Esophagus (tissue), 2 donors: Measurements from ENCODE around the gene ARHGAP4. TPM values are rescaled to one million over a fixed set of nuclear protein-coding genes. Genes with fewer than 3 reads are reported as not detected.

Source experiments
- H3K27ac ChIP-seq, 2 donors: one replicate each; pipeline ENCODE4 v1.5.1; 2013; ENCODE audit warnings: low read depth in 2 of 2, mild to moderate bottlenecking in 2 of 2, inconsistent platforms in 1 of 2, low read length in 1 of 2, moderate library complexity in 1 of 2
- H3K27me3 ChIP-seq, 2 donors: one replicate each; pipeline ENCODE4 v1.6.1; 2013; ENCODE audit warnings: low read length in 2 of 2, control low read depth in 1 of 2, mild to moderate bottlenecking in 1 of 2; ENCODE audit not compliant: insufficient read depth in 2 of 2, control insufficient read depth in 1 of 2
- H3K36me3 ChIP-seq, 2 donors: one replicate each; pipeline ENCODE4 v1.6.1; 2013; ENCODE audit warnings: low read length in 1 of 2; ENCODE audit not compliant: control insufficient read depth in 2 of 2, insufficient read depth in 2 of 2
- H3K4me1 ChIP-seq, 2 donors: one replicate each; pipeline ENCODE4 v1.6.1; 2013; ENCODE audit warnings: low read length in 1 of 2; ENCODE audit not compliant: control insufficient read depth in 2 of 2, insufficient read depth in 2 of 2
- H3K4me3 ChIP-seq, 2 donors: one replicate each; pipeline ENCODE4 v1.5.1; 2013; ENCODE audit warnings: low read length in 2 of 2, mild to moderate bottlenecking in 2 of 2, low read depth in 1 of 2, moderate library complexity in 1 of 2
- H3K9me3 ChIP-seq, 2 donors: one replicate each; pipeline ENCODE4 v1.6.1; 2013; ENCODE audit warnings: mild to moderate bottlenecking in 2 of 2, low read depth in 1 of 2, low read length in 1 of 2, moderate library complexity in 1 of 2; ENCODE audit not compliant: control insufficient read depth in 2 of 2, insufficient read depth in 1 of 2
- WGBS, 2 donors: extraction: QIAGEN DNeasy Blood & Tissue Kit; methylation state at CpG; one replicate each; pipeline ENCODE4 v1.1.7; 2013; 5-methylcytosine and 5-hydroxymethylcytosine counted together
- polyA plus RNA-seq, 2 donors: library from polyadenylated mRNA; stranded (reverse); fragments of 200-250 nt; gene quantifications; one replicate each; pipeline ENCODE4 v1.2.3, GENCODE V29; 2013
- donor health status: healthy with polysubstance abuse.
- donor health status: Bipolar disorder and iron deficiency.

ARHGAP4 gene
- polyA plus RNA-seq, 2 donors, result 10.6 to 23.4 TPM

DNA sequence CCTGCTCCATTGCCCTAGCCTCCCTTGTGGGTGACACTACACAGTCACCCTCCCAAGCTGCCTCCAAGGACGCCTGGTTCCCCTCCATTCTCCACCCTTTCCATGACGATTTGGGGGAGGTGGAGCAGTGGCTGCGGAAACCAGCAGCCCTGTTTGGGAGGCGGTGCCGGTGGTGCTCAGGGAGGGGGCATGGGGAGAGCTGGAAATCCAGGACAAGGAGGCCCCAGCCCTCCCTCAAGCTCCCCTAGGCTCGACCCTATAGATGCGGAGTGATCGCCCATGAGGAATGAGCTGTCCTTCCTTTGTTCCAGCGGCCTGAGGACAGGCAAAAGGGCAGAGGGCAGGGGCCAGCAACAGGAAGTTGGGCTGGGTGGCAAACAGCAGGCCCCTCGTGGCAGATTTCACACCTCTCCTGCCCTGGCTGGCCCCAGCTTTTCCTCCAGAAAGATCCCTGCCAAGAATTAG lies 22.0 kb upstream of the ARHGAP4 start:
- Histone ChIP-seq H3K27me3 (no peaks in the 10 kb centered on the region), H3K4me1 (no peaks in the 10 kb centered on the region), H3K27ac (peak overlapping the region; percentile 22 to 54), H3K9me3 (no peaks in the 10 kb centered on the region), H3K36me3 (peaks cover 10 to 38% of the 10 kb centered on the region in 2 donors), H3K4me3 (no peak overlapping the region)
- WGBS, 2 donors, result 66 to 76% methylated on average over 10 of the region's 10 CpGs

DNA sequence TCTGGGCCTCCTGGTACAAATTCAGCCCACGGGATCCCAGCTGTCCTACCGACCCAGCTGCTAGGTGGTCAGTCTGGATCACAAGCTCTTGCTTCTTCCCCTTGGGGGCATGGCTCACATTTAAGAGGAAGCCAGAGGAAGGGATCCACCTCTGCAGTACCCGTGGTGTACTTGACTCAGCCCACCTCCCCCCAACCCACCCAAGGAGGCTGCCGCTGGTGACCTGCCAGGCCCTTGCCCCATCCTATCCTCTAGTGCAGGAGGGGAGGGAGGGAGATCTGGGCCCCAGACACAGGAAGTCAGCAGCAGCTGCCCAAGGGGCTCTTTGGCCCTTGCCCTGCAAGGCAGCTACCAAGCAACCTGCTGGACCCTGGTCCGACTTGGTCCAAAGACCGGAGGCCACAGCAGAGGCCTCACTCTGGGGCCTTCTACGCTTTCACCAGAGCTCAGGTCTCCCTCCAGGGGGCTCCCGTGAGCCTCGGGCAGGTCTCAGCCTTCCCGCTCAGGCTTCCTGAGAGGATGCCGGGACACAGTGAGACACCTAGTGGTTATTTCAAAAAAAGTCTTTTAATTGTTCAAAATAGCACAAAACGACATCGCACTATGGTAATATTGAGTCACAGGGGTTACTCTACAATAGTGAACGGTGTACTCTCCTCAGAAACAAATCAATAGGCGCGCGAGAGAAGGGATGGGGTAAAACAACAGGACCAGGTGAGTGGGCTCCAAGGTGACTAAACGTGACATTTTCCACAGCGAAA lies 21.1 kb upstream of the ARHGAP4 start:
- Histone ChIP-seq H3K27me3 (no peaks in the 10 kb centered on the region), H3K4me3 (no peak overlapping the region), H3K9me3 (no peaks in the 10 kb centered on the region), H3K4me1 (no peaks in the 10 kb centered on the region), H3K27ac (peak overlapping the region in 1 of 2 donors; percentile 54), H3K36me3 (peaks cover 8 to 30% of the 10 kb centered on the region in 2 donors)
- 27 to 50% methylated on average over 19 of the region's 19 CpGs for WGBS, 2 donors

DNA sequence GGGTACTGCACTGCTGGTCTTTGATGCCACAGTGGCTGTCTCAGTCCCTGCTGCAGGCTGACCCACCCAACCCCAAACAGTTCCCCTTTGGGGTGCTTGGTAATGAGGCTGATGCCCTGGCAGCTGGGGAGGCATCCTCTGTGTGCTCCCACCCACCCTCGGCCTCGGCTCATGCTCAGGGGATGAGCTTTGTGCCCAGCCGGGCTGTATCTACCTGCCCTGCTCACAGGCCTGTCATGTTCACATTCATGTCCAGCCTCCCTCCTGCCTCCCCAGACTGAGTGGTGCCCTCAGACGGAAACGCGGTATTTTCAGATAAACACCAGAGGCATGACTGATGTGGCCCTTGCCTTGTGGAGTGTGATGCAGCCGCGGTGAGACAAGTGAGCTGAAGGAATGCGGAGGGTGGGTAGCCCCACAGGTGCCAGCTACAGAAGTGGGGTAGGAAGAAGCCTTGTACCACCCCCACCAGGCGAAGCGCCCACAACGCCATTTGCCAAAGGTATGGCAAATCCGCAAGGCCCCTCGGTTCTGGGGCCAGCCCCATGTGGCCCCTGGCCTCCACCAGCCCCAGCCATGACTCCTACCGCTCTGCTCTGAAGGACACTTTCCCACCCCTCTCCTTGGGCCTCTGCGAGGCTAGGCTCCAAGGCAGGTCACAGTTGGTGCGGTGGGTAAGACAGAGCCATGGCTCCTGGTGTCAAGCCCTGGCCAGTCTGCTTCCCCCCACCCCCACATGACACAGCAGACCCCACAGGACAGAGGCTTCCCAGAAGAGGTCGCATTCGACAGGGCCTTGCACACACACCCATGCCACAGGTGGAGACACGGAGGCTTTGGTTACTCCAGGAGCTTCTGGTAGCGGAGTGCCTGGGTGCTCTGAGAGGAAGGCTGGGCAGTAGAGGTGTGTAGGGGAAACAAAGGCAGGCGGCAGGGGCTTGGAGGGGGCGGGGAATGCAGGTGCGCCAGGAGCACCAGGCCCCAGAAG lies 20.2 kb upstream of the ARHGAP4 start:
- Histone ChIP-seq H3K27me3 (no peaks in the 10 kb centered on the region), H3K27ac (no peak overlapping the region), H3K4me1 (no peaks in the 10 kb centered on the region), H3K36me3 (peaks cover 8 to 22% of the 10 kb centered on the region in 2 donors), H3K4me3 (no peak overlapping the region), H3K9me3 (no peaks in the 10 kb centered on the region)
- 79 to 87% methylated on average over 23 to 24 of the region's 24 CpGs for WGBS, 2 donors

DNA sequence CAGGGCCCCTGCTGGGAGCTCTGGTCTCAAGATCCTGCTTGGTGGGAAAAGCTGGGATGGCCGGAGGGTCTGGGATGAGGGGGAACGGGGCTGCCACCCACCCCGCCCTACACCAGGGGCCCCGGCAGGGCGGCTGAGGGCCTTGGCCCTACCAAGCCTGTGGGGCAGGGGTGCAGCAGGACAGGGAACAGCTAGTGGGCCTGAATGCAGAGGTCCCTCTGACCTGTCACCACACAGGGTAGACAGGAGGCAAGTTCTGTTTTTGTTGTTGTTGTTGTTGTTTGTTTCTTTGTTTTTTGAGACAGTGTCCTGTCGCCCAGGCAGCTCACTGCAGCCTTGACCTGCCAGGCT lies 18.7 kb upstream of the ARHGAP4 start:
- Histone ChIP-seq H3K27ac (no peak overlapping the region), H3K27me3 (no peaks in the 10 kb centered on the region), H3K4me1 (no peaks in the 10 kb centered on the region), H3K9me3 (no peaks in the 10 kb centered on the region), H3K36me3 (peaks cover 0 to 10% of the 10 kb centered on the region in 2 donors), H3K4me3 (no peak overlapping the region)
- WGBS, 2 donors, result 61 to 66% methylated on average over 6 of the region's 6 CpGs

DNA sequence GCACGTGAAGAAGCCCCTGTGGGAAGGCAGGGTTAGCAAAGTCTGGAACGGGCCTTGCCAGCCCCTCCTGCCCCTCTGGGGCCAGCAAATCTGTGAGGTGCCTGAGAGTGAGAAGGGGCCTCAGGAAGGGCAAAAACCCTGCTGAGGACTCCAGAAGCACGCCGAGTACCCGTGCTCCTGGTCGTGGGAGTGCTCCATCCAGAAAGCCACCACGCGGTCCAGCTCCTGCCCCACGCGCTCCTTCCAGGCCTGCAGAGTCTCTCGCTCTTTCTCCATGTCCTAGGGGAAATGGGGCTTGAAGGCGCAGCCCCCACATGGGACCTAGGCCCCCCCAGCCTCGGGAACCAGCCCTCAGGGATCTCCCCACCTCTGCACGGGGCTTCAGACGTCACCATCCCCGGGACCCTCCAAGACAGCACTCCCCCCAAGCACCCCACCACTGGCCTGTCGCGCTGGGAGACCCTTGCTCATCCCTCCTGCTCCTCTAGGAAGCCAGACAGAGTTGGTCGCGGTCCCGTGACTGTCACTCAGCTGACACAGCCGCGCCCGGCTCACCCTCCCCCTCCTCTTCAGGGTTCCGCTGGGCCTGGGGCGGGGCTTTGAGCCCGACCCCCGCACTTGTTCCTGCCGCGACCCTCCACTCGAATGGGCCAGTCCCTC lies 18.2 kb upstream of the ARHGAP4 start, which contains the start of gene RENBP:
RENBP (minus strand) TSS at position 504 of the 660 bp plus-strand sequence; CDS start at position 471, 33 bp downstream.
- H3K27ac ChIP-seq, result no peak within 1 kb of the TSS
- no peaks in the 10 kb centered on the region for H3K9me3 ChIP-seq
- peak within 1 kb of the TSS in 1 of 2 donors; percentile 15 for H3K4me3 ChIP-seq
- no peaks in the 10 kb centered on the region for H3K27me3 ChIP-seq
- WGBS, 2 donors, result 29 to 35% methylated on average over 28 to 31 of the region's 31 CpGs
- no peaks in the 10 kb centered on the region for H3K4me1 ChIP-seq
- peaks cover 0 to 5% of the 10 kb centered on the region in 2 donors for H3K36me3 ChIP-seq

DNA sequence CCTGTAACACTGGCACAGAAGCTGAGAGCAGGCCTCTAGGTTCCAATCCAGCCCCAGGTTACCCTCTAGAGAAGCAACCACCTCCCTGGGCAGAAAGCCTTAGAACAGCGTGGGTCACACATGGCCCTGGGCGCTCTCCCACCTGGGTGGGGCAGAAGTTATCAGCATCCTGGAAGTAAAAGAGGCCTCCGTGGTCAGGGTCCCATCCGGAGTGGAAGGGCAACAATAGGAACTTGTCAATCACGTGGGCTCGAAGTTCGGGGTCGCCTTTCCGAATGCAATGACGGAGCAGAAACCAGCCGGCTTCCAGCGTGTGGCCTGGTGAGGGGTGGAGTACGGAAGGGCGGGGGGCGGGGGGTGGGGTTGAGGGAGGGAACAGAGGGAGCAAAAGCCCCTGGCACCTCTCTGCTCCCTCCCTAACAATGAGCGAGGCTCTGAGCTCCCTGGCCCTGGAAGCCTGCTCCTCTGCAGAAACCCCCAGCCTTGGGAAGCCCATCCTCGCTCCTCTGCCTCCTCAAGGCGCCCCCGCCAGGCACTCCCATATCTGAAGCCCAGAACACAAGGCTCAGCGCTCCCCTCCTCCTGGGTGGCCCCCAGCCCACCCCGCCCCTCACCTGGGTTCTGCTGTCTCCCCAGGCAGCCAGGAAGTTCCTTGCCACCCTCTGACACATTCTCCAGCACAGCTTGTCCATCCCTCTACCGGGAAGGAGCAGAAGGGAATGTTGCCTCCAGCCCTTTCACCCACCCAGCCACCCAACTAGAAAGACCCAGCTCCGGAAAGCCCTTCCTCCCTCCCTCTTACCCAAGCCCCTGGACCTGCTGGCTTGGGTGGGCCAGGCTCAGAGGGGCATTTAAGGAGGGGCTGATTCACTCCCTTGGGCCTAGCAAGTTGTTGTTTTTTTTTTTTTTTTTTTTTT lies 15.5 kb upstream of the ARHGAP4 start:
- H3K4me1 ChIP-seq, result no peaks in the 10 kb centered on the region
- H3K27ac ChIP-seq, result no peak overlapping the region
- no peak overlapping the region for H3K4me3 ChIP-seq
- no peaks in the 10 kb centered on the region for H3K36me3 ChIP-seq
- WGBS, 2 donors, result 38 to 47% methylated on average over 23 of the region's 23 CpGs
- H3K9me3 ChIP-seq, result no peaks in the 10 kb centered on the region
- H3K27me3 ChIP-seq, result no peaks in the 10 kb centered on the region

DNA sequence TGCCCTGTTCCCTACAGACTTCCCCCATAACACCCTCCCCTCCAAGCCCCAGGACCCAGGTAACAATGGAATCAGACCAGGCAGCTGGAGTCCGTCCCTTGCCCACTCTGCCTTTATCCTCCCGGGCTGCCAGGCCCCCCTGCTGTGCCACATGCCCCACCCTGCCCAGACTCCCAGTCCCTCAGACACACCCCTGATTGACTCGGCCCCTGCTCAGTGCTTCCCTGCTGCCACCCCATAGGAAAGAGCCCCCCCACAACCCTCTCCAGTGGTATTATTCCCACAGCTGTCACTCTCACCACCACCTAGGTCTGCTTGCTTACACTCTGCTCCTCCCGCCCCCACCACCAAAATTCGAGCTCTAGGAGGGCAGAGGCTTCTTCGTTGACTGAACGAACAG lies 13.5 kb upstream of the ARHGAP4 start:
- peaks cover 0 to 4% of the 10 kb centered on the region in 2 donors for H3K4me1 ChIP-seq
- no peak overlapping the region for H3K27ac ChIP-seq
- WGBS, 2 donors, result 61 to 68% methylated on average over 7 of the region's 7 CpGs
- no peaks in the 10 kb centered on the region for H3K27me3 ChIP-seq
- H3K4me3 ChIP-seq, result no peak overlapping the region
- H3K36me3 ChIP-seq, result no peaks in the 10 kb centered on the region
- no peaks in the 10 kb centered on the region for H3K9me3 ChIP-seq

DNA sequence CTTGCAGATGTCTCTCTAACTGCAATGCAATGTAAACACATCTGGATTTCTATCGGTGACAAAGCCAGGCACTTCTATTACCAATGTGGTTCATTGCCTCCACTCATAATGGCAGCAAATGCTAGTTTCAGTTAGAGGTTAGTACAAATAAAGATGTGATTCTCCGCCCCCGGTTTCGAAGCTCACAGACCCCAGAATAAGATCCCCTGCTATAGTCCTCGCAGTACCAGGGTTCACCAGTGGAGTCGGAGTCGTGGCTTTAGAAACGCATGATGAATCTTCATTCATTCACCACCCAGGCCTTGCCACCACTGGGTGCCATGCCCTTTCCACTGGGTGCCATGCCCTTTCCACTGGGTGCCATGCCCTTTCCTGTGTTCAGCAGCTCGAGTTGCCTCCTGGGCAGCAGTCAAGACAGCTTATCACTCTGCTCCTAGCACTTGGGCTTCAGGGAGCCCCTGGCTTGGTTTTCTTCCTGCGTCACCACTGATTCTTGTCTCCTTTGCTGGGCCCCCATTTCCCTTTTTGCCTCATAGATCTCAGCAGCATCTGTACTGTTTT lies 12.2 kb upstream of the ARHGAP4 start:
- 72 to 81% methylated on average over 10 of the region's 10 CpGs for WGBS, 2 donors
- peaks cover 0 to 4% of the 10 kb centered on the region in 2 donors for H3K4me1 ChIP-seq
- no peak overlapping the region for H3K27ac ChIP-seq
- H3K27me3 ChIP-seq, result no peaks in the 10 kb centered on the region
- H3K4me3 ChIP-seq, result no peak overlapping the region
- no peaks in the 10 kb centered on the region for H3K9me3 ChIP-seq
- H3K36me3 ChIP-seq, result no peaks in the 10 kb centered on the region
